Activated CD4-positive, alpha-beta memory T cell treated with anti-CD3 and anti-CD28 coated beads, Interleukin-2, amount 10 ng/mL, durations not matched to agents 7 days and 5 days (primary cell): ENCODE measurements around the gene LUC7L3. TPM values are rescaled to one million over a fixed set of nuclear protein-coding genes. Genes with fewer than 3 reads are reported as not detected.
A peak's percentile ranks its signal among the peaks of the same experiment; 100 is the strongest.
"Not testable (repeated sequence)": the region's sequence is repeated elsewhere in the genome, so short reads cannot be mapped to it uniquely, and the experiment has no call there.

Experiments
- CTCF ChIA-PET: fragments of 350-600 bp; sonication (Branson Sonifier 250); formaldehyde crosslinking; loops from one replicate; lab custom pipeline; 2021; ENCODE audit warnings: antibody characterized with exemption, inconsistent platforms; lab: Charles Lee
- POLR2A ChIA-PET: fragments of 350-600 bp; sonication (Branson Sonifier 250); formaldehyde crosslinking; loops from one replicate; lab custom pipeline; 2021; ENCODE audit warnings: antibody characterized with exemption; lab: Charles Lee
- DNase-seq: peaks from one replicate; pipeline ENCODE4 v3.0.0-alpha.2; 2020
- H3K27ac Mint-ChIP-seq: one replicate; pipeline ENCODE4 v1.8.0; 2021; ENCODE audit warnings: mild to moderate bottlenecking, mixed read lengths
- H3K27me3 Mint-ChIP-seq: one replicate; pipeline ENCODE4 v1.8.0; 2021; ENCODE audit warnings: mixed read lengths
- H3K36me3 Mint-ChIP-seq: one replicate; pipeline ENCODE4 v1.8.0; 2021; ENCODE audit warnings: low read depth, mixed read lengths
- H3K4me1 Mint-ChIP-seq: one replicate; pipeline ENCODE4 v1.8.0; 2021; ENCODE audit warnings: mixed read lengths
- H3K4me3 Mint-ChIP-seq: one replicate; pipeline ENCODE4 v1.8.0; 2021; ENCODE audit warnings: mild to moderate bottlenecking, mixed read lengths
- H3K9me3 Mint-ChIP-seq: one replicate; pipeline ENCODE4 v1.8.0; 2021; ENCODE audit warnings: mixed read lengths
- total RNA-seq, 2 experiments: library from RNA; stranded (reverse); gene quantifications; one replicate each; pipeline ENCODE4 v1.2.3, GENCODE V29; 2021

The LUC7L3 gene
- 100 to 1,000 TPM; 133 to 139 TPM for total RNA-seq

- Mint-ChIP-seq H3K4me1 (peaks cover 32% of the 10 kb centered on the region), H3K27me3 (no peaks in the 10 kb centered on the region), H3K36me3 (peaks cover 14% of the 10 kb centered on the region), H3K9me3 (no peaks in the 10 kb centered on the region), H3K27ac (peak within 1 kb of the TSS; percentile 97), H3K4me3 (peak within 1 kb of the TSS; percentile 95)
- POLR2A ChIA-PET: interaction anchor here (0.7 to 4.2 kb wide), 14 partner anchors 8 to 435 kb away, joined by 3 to 115 read pairs (median 4); partner anchors contain the start of genes ANKRD40, LRRC59 and TOB1
- CTCF ChIA-PET: interaction anchor here (1.5 to 2.2 kb wide), 2 partner anchors 61 to 91 kb away, joined by 3 to 7 read pairs; no protein-coding TSS in a partner anchor
- peak; percentile 95 for DNase-seq
Observed at GRCh38 chr17:50719144-50719923, at the start of gene LUC7L3. Gene LUC7L3 (plus strand): TSS chr17:50719603. CDS start chr17:50719733, 130 bp downstream.

GRCh38 chr17:50672071-50672470 is 47.3 kb upstream of the LUC7L3 start:
- DNase-seq: no peak
- H3K4me1 Mint-ChIP-seq: peaks cover 6% of the 10 kb centered on the region
- POLR2A ChIA-PET: no interaction called here
- no peaks in the 10 kb centered on the region for H3K36me3 Mint-ChIP-seq
- H3K9me3 Mint-ChIP-seq: no peaks in the 10 kb centered on the region
- no peak overlapping the region for H3K4me3 Mint-ChIP-seq
- peaks cover 4% of the 10 kb centered on the region for H3K27me3 Mint-ChIP-seq
- H3K27ac Mint-ChIP-seq: no peak overlapping the region
- CTCF ChIA-PET: interaction anchor here (1.0 to 1.4 kb wide), 2 partner anchors 22 to 41 kb away, joined by 3 to 4 read pairs; no protein-coding TSS in a partner anchor

GRCh38 chr17:50672831-50673551 is 46.4 kb upstream of the LUC7L3 start:
- no peak overlapping the region for H3K27ac Mint-ChIP-seq
- H3K9me3 Mint-ChIP-seq: no peaks in the 10 kb centered on the region
- no peaks in the 10 kb centered on the region for H3K36me3 Mint-ChIP-seq
- peaks cover 3% of the 10 kb centered on the region for H3K4me1 Mint-ChIP-seq
- no peak for DNase-seq
- peaks cover 4% of the 10 kb centered on the region for H3K27me3 Mint-ChIP-seq
- ChIA-PET CTCF (interaction anchor here (1.4 kb wide), 1 partner anchor 21 kb away, joined by 4 read pairs; no protein-coding TSS in a partner anchor), POLR2A (no interaction called here)
- no peak overlapping the region for H3K4me3 Mint-ChIP-seq

- ChIA-PET POLR2A (no interaction called here), CTCF (interaction anchor here (1.8 kb wide), 1 partner anchor 49 kb away, joined by 3 read pairs; no protein-coding TSS in a partner anchor)
- Mint-ChIP-seq H3K4me3 (no peak overlapping the region), H3K9me3 (no peaks in the 10 kb centered on the region), H3K27me3 (peaks cover 12% of the 10 kb centered on the region), H3K4me1 (no peaks in the 10 kb centered on the region), H3K27ac (no peak overlapping the region), H3K36me3 (no peaks in the 10 kb centered on the region)
- no peak for DNase-seq
Observed at GRCh38 chr17:50675190-50675589, 44.2 kb upstream of the LUC7L3 start.

- H3K27ac Mint-ChIP-seq: no peak overlapping the region
- ChIA-PET CTCF (interaction anchor here (1.8 kb wide), 1 partner anchor 49 kb away, joined by 3 read pairs; no protein-coding TSS in a partner anchor), POLR2A (no interaction called here)
- no peak overlapping the region for H3K4me3 Mint-ChIP-seq
- H3K9me3 Mint-ChIP-seq: no peaks in the 10 kb centered on the region
- no peak for DNase-seq
- H3K36me3 Mint-ChIP-seq: no peaks in the 10 kb centered on the region
- H3K4me1 Mint-ChIP-seq: no peaks in the 10 kb centered on the region
- H3K27me3 Mint-ChIP-seq: peaks cover 16% of the 10 kb centered on the region
Observed at GRCh38 chr17:50675627-50676026, 43.8 kb upstream of the LUC7L3 start.

- peaks cover 4% of the 10 kb centered on the region for H3K4me1 Mint-ChIP-seq
- ChIA-PET POLR2A (no interaction called here), CTCF (no interaction called here)
- H3K4me3 Mint-ChIP-seq: no peak overlapping the region
- H3K27me3 Mint-ChIP-seq: peaks cover 21% of the 10 kb centered on the region
- DNase-seq: no peak
- H3K36me3 Mint-ChIP-seq: no peaks in the 10 kb centered on the region
- H3K9me3 Mint-ChIP-seq: no peaks in the 10 kb centered on the region
- H3K27ac Mint-ChIP-seq: no peak overlapping the region
Observed at GRCh38 chr17:50676065-50676975, 43.1 kb upstream of the LUC7L3 start.

- CTCF ChIA-PET: no interaction called here
- DNase-seq: no peak
- Mint-ChIP-seq H3K27me3 (peaks cover 34% of the 10 kb centered on the region), H3K4me3 (no peak overlapping the region), H3K36me3 (no peaks in the 10 kb centered on the region), H3K27ac (no peak overlapping the region), H3K9me3 (no peaks in the 10 kb centered on the region), H3K4me1 (peaks cover 10% of the 10 kb centered on the region)
- POLR2A ChIA-PET: no interaction called here
Observed at GRCh38 chr17:50677851-50678375, 41.5 kb upstream of the LUC7L3 start.

- Mint-ChIP-seq H3K9me3 (no peaks in the 10 kb centered on the region), H3K27me3 (peaks cover 34% of the 10 kb centered on the region), H3K4me3 (no peak overlapping the region), H3K4me1 (peaks cover 10% of the 10 kb centered on the region), H3K27ac (no peak overlapping the region), H3K36me3 (no peaks in the 10 kb centered on the region)
- ChIA-PET POLR2A (no interaction called here), CTCF (interaction anchor here (0.6 kb wide), 1 partner anchor 26 kb away, joined by 3 read pairs; no protein-coding TSS in a partner anchor)
- no peak for DNase-seq
Observed at GRCh38 chr17:50679008-50679544, 40.3 kb upstream of the LUC7L3 start.

- ChIA-PET CTCF (interaction anchor here (0.7 to 1.4 kb wide), 2 partner anchors 38 to 51 kb away, joined by 3 to 4 read pairs; no protein-coding TSS in a partner anchor), POLR2A (no interaction called here)
- H3K36me3 Mint-ChIP-seq: no peaks in the 10 kb centered on the region
- H3K9me3 Mint-ChIP-seq: no peaks in the 10 kb centered on the region
- peaks cover 33% of the 10 kb centered on the region for H3K27me3 Mint-ChIP-seq
- H3K4me1 Mint-ChIP-seq: peaks cover 10% of the 10 kb centered on the region
- no peak overlapping the region for H3K4me3 Mint-ChIP-seq
- no peak overlapping the region for H3K27ac Mint-ChIP-seq
- no peak for DNase-seq
Observed at GRCh38 chr17:50680126-50680525, 39.3 kb upstream of the LUC7L3 start.

GRCh38 chr17:50680543-50681262 is 38.7 kb upstream of the LUC7L3 start:
- H3K4me1 Mint-ChIP-seq, H3K27ac Mint-ChIP-seq, H3K9me3 Mint-ChIP-seq, H3K4me3 Mint-ChIP-seq, DNase-seq, H3K36me3 Mint-ChIP-seq, POLR2A ChIA-PET: not testable (repeated sequence)
- CTCF ChIA-PET: interaction anchor here (0.7 to 1.4 kb wide), 2 partner anchors 37 to 52 kb away, joined by 3 to 4 read pairs; no protein-coding TSS in a partner anchor
- peaks cover 32% of the 10 kb centered on the region for H3K27me3 Mint-ChIP-seq
